WTC11 (cell line): ENCODE measurements around the gene IL12RB2. TPM values are rescaled to one million over a fixed set of nuclear protein-coding genes. Genes with fewer than 3 reads are reported as not detected.

ENCODE experiments used
- ATAC-seq: fragments of 200-7000 bp; cut with Tn5 transposase; 2 replicates; pipeline ENCODE4 v1.10.0; 2021; ENCODE audit warnings: mild to moderate bottlenecking, moderate library complexity
- CTCF ChIA-PET: fragments of 300-600 bp; sonication (Branson Sonifier 250); formaldehyde crosslinking; loops from one replicate; lab custom pipeline; 2021; ENCODE audit warnings: antibody characterized with exemption; lab: Charles Lee
- POLR2A ChIA-PET: fragments of 350-600 bp; sonication (Branson Sonifier 250); formaldehyde crosslinking; loops from one replicate; lab custom pipeline; 2021; ENCODE audit warnings: antibody characterized with exemption; lab: Charles Lee
- DNase-seq: peaks from one replicate; pipeline ENCODE4 v3.0.0; 2021; ENCODE audit warnings: low spot score
- H3K27ac Mint-ChIP-seq: 2 replicates; pipeline ENCODE4 v1.8.0; 2021; ENCODE audit warnings: mixed read lengths
- H3K27me3 Mint-ChIP-seq: 2 replicates; pipeline ENCODE4 v1.8.0; 2021; ENCODE audit warnings: low read depth, mild to moderate bottlenecking, moderate library complexity, mixed read lengths
- H3K36me3 Mint-ChIP-seq: 2 replicates; pipeline ENCODE4 v1.8.0; 2021; ENCODE audit warnings: mixed read lengths
- H3K4me1 Mint-ChIP-seq: 2 replicates; pipeline ENCODE4 v1.8.0; 2022; ENCODE audit warnings: mixed read lengths
- H3K4me3 Mint-ChIP-seq: 2 replicates; pipeline ENCODE4 v1.8.0; 2021; ENCODE audit warnings: mild to moderate bottlenecking, moderate library complexity, mixed read lengths
- H3K9me3 Mint-ChIP-seq: 2 replicates; pipeline ENCODE4 v1.8.0; 2021; ENCODE audit warnings: mixed read lengths
- FOXK1 ChIP-seq: sonication (generic); formaldehyde crosslinking; IDR thresholded peaks from 2 replicates; pipeline ENCODE4 v1.8.0; 2022; ENCODE audit warnings: mild to moderate bottlenecking, moderate library complexity, missing genetic modification reagents
- GRHL2 ChIP-seq: fragments of 250-450 bp; sonication (Bioruptor Pico); IDR thresholded peaks from 2 replicates; pipeline ENCODE4 v1.8.0; 2022; ENCODE audit warnings: mild to moderate bottlenecking, moderate library complexity; ENCODE audit not compliant: insufficient replicate concordance, severe bottlenecking
- TP53 ChIP-seq: sonication (generic); formaldehyde crosslinking; IDR thresholded peaks from 2 replicates; pipeline ENCODE4 v1.8.1; 2023; ENCODE audit warnings: mild to moderate bottlenecking, missing genetic modification reagents
- ZNF138 ChIP-seq: sonication (generic); formaldehyde crosslinking; conservative IDR thresholded peaks from 2 replicates; pipeline ENCODE4 v1.8.1; 2022; ENCODE audit warnings: mild to moderate bottlenecking, moderate library complexity, missing genetic modification reagents
- ZNF219 ChIP-seq: sonication (generic); formaldehyde crosslinking; IDR thresholded peaks from 2 replicates; pipeline ENCODE4 v1.8.0; 2023; ENCODE audit warnings: missing genetic modification reagents, mild to moderate bottlenecking, borderline replicate concordance
- total RNA-seq: library from RNA; stranded (reverse); gene quantifications from 3 replicates; pipeline ENCODE4 v1.2.3, GENCODE V29; 2021
- TF ChIP-seq, protein P1 (sequence below): sonication (generic); formaldehyde crosslinking; IDR thresholded peaks from 2 replicates; pipeline ENCODE4 v1.8.0; 2022; ENCODE audit warnings: mild to moderate bottlenecking, missing genetic modification reagents
- TF ChIP-seq, protein P2 (sequence below): sonication (generic); formaldehyde crosslinking; IDR thresholded peaks from 2 replicates; pipeline ENCODE4 v1.8.1; 2023; ENCODE audit warnings: mild to moderate bottlenecking, missing genetic modification reagents, moderate library complexity
- TF ChIP-seq, protein P3 (sequence below): fragments of 250-450 bp; sonication (Bioruptor Pico); IDR thresholded peaks from 2 replicates; pipeline ENCODE4 v1.8.0; 2021; ENCODE audit warnings: mild to moderate bottlenecking
- TF ChIP-seq, protein P4 (sequence below): sonication (generic); formaldehyde crosslinking; IDR thresholded peaks from 2 replicates; pipeline ENCODE4 v1.8.1; 2022; ENCODE audit warnings: mild to moderate bottlenecking, moderate library complexity, missing genetic modification reagents
- TF ChIP-seq, protein P5 (sequence below): fragments of 250-450 bp; sonication (Bioruptor Pico); conservative IDR thresholded peaks from 2 replicates; pipeline ENCODE4 v1.9.0; 2021; ENCODE audit warnings: mild to moderate bottlenecking

The IL12RB2 gene
- total RNA-seq, 1 experiment from 2014 or later, result 0.81 TPM

DNA sequence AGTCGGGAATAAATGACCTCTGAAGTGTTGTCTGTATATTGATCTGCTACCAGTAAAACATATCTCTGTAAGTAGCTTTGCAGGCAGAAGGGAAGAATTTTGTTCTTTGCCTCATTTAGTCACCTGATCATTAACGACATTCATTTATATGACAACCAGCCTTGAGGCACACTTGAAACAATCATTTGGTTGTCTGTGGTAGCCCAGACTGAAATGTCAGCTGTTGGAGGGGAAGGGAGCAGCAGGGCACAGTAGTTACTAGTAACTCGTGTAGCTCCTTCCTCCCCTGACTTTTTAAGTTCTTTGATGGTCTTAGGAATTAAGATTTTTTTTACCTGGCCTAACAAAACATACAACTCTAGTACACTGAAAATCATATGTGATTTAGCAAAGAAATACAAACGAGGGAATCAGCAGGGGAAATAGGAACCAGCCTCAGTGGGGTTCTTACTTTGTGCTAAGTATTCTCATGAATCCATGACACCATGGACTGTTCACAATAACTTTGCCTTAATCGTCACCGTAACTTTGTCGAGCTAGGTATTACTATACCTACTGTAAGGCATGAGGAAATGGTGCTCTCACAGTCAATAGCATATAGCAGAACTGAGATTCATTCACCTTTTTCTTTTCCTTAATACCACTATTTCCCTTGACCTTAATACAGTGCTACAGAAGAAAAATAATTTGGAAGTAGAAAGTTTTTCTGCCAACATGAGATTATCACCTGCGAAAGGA is 6.4 kb downstream of the IL12RB2 start (continued):
- TF ChIP-seq, protein P1, sequence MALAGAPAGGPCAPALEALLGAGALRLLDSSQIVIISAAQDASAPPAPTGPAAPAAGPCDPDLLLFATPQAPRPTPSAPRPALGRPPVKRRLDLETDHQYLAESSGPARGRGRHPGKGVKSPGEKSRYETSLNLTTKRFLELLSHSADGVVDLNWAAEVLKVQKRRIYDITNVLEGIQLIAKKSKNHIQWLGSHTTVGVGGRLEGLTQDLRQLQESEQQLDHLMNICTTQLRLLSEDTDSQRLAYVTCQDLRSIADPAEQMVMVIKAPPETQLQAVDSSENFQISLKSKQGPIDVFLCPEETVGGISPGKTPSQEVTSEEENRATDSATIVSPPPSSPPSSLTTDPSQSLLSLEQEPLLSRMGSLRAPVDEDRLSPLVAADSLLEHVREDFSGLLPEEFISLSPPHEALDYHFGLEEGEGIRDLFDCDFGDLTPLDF (CRISPR knock-in tag), result no peak
- TF ChIP-seq, all 79 proteins: peak for 0

DNA sequence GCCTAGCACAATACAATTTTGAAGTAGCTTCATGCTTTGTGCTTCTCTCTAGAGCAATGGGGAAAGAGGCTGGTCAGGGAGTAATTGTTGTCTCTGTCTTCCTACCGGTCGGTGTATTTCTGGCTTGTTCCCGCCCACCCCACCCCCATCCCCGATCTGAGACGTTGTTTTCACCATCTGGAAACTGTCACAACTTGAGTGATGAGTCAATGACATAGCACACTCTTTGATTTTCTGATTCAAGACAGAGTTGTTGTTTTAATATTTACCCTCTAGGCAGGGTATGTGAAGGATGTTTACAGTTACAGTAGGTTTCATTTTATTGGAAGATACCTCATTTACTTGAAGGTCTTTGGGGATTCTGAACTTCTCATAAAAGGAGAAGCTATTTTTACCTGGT is 7.0 kb downstream of the IL12RB2 start:
- peak; percentile 47; the same call in 1 of the 2 replicates for ATAC-seq
- no peak for DNase-seq
- TF ChIP-seq, protein P2, sequence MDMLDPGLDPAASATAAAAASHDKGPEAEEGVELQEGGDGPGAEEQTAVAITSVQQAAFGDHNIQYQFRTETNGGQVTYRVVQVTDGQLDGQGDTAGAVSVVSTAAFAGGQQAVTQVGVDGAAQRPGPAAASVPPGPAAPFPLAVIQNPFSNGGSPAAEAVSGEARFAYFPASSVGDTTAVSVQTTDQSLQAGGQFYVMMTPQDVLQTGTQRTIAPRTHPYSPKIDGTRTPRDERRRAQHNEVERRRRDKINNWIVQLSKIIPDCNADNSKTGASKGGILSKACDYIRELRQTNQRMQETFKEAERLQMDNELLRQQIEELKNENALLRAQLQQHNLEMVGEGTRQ (CRISPR knock-in tag), result no peak
- TF ChIP-seq, protein P3, sequence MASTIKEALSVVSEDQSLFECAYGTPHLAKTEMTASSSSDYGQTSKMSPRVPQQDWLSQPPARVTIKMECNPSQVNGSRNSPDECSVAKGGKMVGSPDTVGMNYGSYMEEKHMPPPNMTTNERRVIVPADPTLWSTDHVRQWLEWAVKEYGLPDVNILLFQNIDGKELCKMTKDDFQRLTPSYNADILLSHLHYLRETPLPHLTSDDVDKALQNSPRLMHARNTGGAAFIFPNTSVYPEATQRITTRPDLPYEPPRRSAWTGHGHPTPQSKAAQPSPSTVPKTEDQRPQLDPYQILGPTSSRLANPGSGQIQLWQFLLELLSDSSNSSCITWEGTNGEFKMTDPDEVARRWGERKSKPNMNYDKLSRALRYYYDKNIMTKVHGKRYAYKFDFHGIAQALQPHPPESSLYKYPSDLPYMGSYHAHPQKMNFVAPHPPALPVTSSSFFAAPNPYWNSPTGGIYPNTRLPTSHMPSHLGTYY (CRISPR knock-in tag), result no peak
- TF ChIP-seq TP53 (CRISPR knock-in tag) (no peak), GRHL2 (CRISPR knock-in tag) (no peak)
- TF ChIP-seq, protein P4, sequence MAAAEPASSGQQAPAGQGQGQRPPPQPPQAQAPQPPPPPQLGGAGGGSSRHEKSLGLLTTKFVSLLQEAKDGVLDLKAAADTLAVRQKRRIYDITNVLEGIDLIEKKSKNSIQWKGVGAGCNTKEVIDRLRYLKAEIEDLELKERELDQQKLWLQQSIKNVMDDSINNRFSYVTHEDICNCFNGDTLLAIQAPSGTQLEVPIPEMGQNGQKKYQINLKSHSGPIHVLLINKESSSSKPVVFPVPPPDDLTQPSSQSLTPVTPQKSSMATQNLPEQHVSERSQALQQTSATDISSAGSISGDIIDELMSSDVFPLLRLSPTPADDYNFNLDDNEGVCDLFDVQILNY (CRISPR knock-in tag), result no peak
- ChIA-PET CTCF (interaction anchor here (0.6 to 1.9 kb wide), 4 partner anchors 16 to 100 kb away, joined by 3 to 10 read pairs (median 4); no protein-coding TSS in a partner anchor), POLR2A (no interaction called here)
- peaks cover under 1% of the 10 kb centered on the region; the same call in 1 of the 2 replicates for H3K9me3 Mint-ChIP-seq
- H3K36me3 Mint-ChIP-seq, result no peaks in the 10 kb centered on the region
- no peak overlapping the region for H3K27ac Mint-ChIP-seq
- H3K4me1 Mint-ChIP-seq, result peaks cover 16% of the 10 kb centered on the region
- no peak overlapping the region for H3K4me3 Mint-ChIP-seq
- peaks cover 6% of the 10 kb centered on the region for H3K27me3 Mint-ChIP-seq

DNA sequence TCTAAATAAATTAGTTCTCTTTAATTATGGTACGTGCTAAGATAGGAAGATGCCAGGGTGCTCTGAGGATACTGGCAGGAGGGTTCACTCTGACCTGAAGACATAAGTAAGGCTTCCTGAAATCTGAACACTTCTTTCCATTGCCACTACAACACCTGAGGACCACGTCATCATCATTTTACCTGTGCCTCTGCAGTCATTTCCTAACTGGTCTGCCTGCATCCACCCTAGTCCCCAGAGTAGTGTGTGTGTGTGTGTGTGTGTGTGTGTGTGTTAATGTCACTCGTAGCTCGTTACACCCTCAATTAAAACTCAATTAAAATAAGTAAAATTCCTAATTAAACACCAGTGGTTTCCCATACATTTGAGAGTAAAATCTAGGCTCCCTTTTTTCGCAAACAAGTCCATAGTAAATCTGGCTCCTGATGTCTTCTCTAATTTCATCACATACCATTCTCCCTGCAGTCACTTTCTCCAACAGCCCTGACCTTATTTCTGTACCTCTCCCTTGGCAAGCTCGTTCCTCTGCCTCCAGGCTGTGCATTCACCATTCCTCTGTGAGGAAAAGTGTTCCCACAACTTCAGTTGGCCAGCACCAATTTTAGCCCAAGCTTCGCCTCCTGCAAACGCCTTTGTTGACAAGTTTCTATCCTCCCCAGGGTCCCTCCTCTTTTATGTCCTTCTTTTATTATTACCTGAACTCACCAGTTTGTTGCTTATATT is 8.7 kb downstream of the IL12RB2 start:
- H3K9me3 Mint-ChIP-seq, result peaks cover 4% of the 10 kb centered on the region
- no peak; the same call in 1 of the 2 replicates for ATAC-seq
- peaks cover 1% of the 10 kb centered on the region; the same call in 1 of the 2 replicates for H3K27me3 Mint-ChIP-seq
- POLR2A ChIA-PET, result no interaction called here
- CTCF ChIA-PET, result interaction anchor here (0.6 to 1.5 kb wide), 6 partner anchors 18 to 219 kb away, joined by 3 to 5 read pairs (median 4); no protein-coding TSS in a partner anchor
- H3K4me1 Mint-ChIP-seq, result peaks cover 16% of the 10 kb centered on the region
- no peak for TF ChIP-seq FOXK1 (CRISPR knock-in tag)
- TF ChIP-seq, protein P5, sequence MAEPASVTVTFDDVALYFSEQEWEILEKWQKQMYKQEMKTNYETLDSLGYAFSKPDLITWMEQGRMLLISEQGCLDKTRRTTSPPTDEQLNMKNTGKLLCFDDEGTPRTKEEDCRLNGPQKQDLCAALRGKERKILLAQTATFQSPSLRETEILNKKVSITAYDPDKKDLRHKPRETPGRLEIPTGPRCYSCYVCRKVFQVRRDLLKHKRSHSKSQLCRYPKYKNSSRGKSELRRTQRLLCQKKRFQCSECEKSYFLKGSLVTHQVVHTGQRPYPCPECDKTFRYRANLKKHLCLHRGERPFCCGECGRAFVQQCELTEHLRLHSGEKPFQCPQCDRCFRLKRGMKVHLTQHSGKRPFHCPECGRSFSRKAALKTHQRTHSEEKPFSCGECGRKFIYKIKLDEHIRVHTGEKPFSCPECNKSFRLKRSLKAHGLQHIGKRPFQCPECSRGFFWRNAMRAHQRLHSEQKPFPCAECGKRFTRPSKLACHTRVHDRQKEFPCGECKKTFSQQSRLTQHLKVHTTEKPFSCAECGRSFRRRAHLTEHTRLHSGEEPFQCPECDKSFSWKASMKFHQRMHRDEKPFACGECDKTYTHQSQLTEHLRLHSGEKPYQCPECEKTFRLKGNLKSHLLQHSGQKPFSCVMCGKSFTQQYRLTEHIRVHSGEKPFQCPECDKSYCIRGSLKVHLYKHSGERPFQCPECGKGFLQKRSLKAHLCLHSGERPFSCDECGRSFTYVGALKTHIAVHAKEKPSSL, result no peak
- DNase-seq, result no peak
- H3K4me3 Mint-ChIP-seq, result no peak overlapping the region
- H3K36me3 Mint-ChIP-seq, result no peaks in the 10 kb centered on the region
- no peak overlapping the region for H3K27ac Mint-ChIP-seq

DNA sequence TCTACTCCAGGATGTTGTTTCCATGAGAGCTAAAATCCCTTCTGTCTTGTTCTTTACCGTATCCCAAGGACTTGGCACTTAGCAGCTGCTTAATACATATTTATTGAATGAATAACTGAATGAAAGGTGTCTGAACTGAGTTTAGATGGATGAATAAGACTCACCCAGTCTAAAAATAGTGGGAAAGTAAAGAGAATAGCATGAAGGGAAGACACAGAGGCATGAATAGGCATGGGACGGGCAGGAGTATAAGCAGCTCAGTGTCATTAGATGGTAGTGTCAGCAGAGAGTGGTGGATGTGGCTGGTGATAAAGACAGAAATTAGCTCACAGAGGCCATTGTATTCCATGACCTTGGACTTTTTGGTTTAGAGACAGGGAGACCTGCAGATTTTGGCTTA is 9.2 kb downstream of the IL12RB2 start:
- peaks cover 16% of the 10 kb centered on the region for H3K4me1 Mint-ChIP-seq
- H3K27ac Mint-ChIP-seq, result no peak overlapping the region
- H3K4me3 Mint-ChIP-seq, result no peak overlapping the region
- TF ChIP-seq ZNF219 (CRISPR knock-in tag) (no peak), ZNF138 (CRISPR knock-in tag) (no peak)
- TF ChIP-seq, protein P5, result no peak
- ChIA-PET CTCF (interaction anchor here (0.8 to 1.5 kb wide), 5 partner anchors 18 to 218 kb away, joined by 3 to 5 read pairs (median 4); no protein-coding TSS in a partner anchor), POLR2A (no interaction called here)
- H3K9me3 Mint-ChIP-seq, result peaks cover 4% of the 10 kb centered on the region
- H3K36me3 Mint-ChIP-seq, result no peaks in the 10 kb centered on the region
- DNase-seq (no peak), ATAC-seq (no peak)
- H3K27me3 Mint-ChIP-seq, result 0 out of 2 replicates have a peak, but pooled peaks cover 4% of the 10 kb centered on the region
